Thyroid gland (tissue), 4 donors: ENCODE results near the gene DLG1.

Experiments
- CTCF ChIP-seq, 6 experiments: fragments of 200-600 bp in 3 of 6; fragments of 450-650 bp in 3 of 6; sonication (generic) in 3 of 6; IDR thresholded peaks; one replicate each; pipeline ENCODE4 v1.5.1; 2016 to 2019; ENCODE audit warnings: antibody characterized with exemption in 6 of 6, mild to moderate bottlenecking in 2 of 6, inconsistent platforms in 1 of 6, moderate library complexity in 1 of 6
- POLR2A ChIP-seq, 2 donors: fragments of 450-650 bp; IDR thresholded peaks; one replicate each; pipeline ENCODE4 v1.6.1; 2017; ENCODE audit warnings: antibody characterized with exemption in 2 of 2, mild to moderate bottlenecking in 2 of 2, moderate library complexity in 1 of 2

DNA sequence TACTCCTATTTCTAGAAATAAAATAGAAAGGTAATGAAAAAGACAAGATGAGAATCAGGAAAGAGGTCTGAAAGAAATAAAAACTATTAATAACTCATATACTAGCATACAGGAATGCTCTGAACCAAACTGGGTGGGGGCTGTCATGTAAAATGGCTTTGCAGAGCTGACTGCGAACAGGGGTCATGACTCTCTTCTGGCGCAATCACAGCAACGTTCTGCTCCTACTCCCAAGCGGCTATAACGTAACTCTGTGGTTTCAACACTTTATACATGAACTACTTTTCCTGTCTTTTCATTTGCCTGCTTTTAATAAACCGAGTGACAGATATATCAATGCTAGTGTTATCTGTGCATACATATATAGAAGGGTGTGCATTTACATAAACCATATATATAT, 116.7 kb downstream of the DLG1 start:
- TF ChIP-seq CTCF (IDR thresholded peaks at IDR 0.05): no peak
- no peak for TF ChIP-seq POLR2A (IDR thresholded peaks at IDR 0.05)
